GM08714 (cell line): Measurements from ENCODE around the gene SLC17A7.

ENCODE experiments used
- H3K4me3 ChIP-seq: fragments of 200-500 bp; sonication (Bioruptor generic); 2 replicates; pipeline ENCODE4 v1.5.1; 2014; ENCODE audit warnings: mild to moderate bottlenecking, low read length, inconsistent platforms
- ZNF274 ChIP-seq: IDR thresholded peaks from 2 replicates; pipeline ENCODE4 v1.6.1; 2012; ENCODE audit warnings: mild to moderate bottlenecking, low read depth, low read length

SLC17A7 gene

GRCh38 chr19:49422407-49423070 lies 18.8 kb downstream of the SLC17A7 start:
- TF ChIP-seq ZNF274 = no peak
- H3K4me3 ChIP-seq = no peak overlapping the region

GRCh38 chr19:49421878-49422202 lies 19.5 kb downstream of the SLC17A7 start:
- no peak overlapping the region for H3K4me3 ChIP-seq
- TF ChIP-seq ZNF274 = no peak

GRCh38 chr19:49421039-49421877 lies 20.1 kb downstream of the SLC17A7 start:
- no peak overlapping the region for H3K4me3 ChIP-seq
- TF ChIP-seq ZNF274 = no peak

GRCh38 chr19:49420227-49420626 lies 21.1 kb downstream of the SLC17A7 start:
- no peak overlapping the region for H3K4me3 ChIP-seq
- TF ChIP-seq ZNF274 = no peak

GRCh38 chr19:49419173-49419572 lies 22.2 kb downstream of the SLC17A7 start:
- TF ChIP-seq ZNF274 = no peak
- no peak overlapping the region for H3K4me3 ChIP-seq

- H3K4me3 ChIP-seq = no peak overlapping the region
Measured at GRCh38 chr19:49418511-49418910, 22.8 kb downstream of the SLC17A7 start.

GRCh38 chr19:49417088-49417487 lies 24.2 kb downstream of the SLC17A7 start:
- no peak overlapping the region for H3K4me3 ChIP-seq
- no peak for TF ChIP-seq ZNF274

More at GRCh38 chr19:49418511-49418910, 22.8 kb downstream of the SLC17A7 start:
- no peak for TF ChIP-seq ZNF274

- H3K4me3 ChIP-seq = no peak overlapping the region
- no peak for TF ChIP-seq ZNF274
Measured at GRCh38 chr19:49415810-49416200, 25.5 kb downstream of the SLC17A7 start.

GRCh38 chr19:49415102-49415809 lies 26.1 kb downstream of the SLC17A7 start:
- H3K4me3 ChIP-seq = no peak overlapping the region
- no peak for TF ChIP-seq ZNF274

- no peak overlapping the region for H3K4me3 ChIP-seq
- TF ChIP-seq ZNF274 = no peak
Measured at GRCh38 chr19:49414256-49414655, 27.1 kb downstream of the SLC17A7 start.

- TF ChIP-seq ZNF274 = no peak
- no peak overlapping the region for H3K4me3 ChIP-seq
Measured at GRCh38 chr19:49413348-49413747, 28.0 kb downstream of the SLC17A7 start.

- TF ChIP-seq ZNF274 = no peak
- no peak overlapping the region for H3K4me3 ChIP-seq
Measured at GRCh38 chr19:49411681-49412326, 29.5 kb downstream of the SLC17A7 start.

- no peak overlapping the region for H3K4me3 ChIP-seq
- TF ChIP-seq ZNF274 = no peak
Measured at GRCh38 chr19:49409441-49410029, 31.8 kb downstream of the SLC17A7 start.
